Activated CD8-positive, alpha-beta memory T cell treated with anti-CD3 and anti-CD28 coated beads, Interleukin-2, amount 10 ng/mL, durations not matched to agents 7 days and 5 days (primary cell): ENCODE measurements around the gene NKX6-2. TPM values are rescaled to one million over a fixed set of nuclear protein-coding genes. Genes with fewer than 3 reads are reported as not detected.

Experiments
- ATAC-seq: fragments of 150-1000 bp; cut with Tn5 transposase; one replicate; pipeline ENCODE4 v1.10.0; 2021; ENCODE audit warnings: moderate library complexity
- CTCF ChIA-PET: fragments of 350-600 bp; sonication (Branson Sonifier 250); formaldehyde crosslinking; loops from one replicate; lab custom pipeline; 2021; ENCODE audit warnings: antibody characterized with exemption; lab: Charles Lee
- DNase-seq: peaks from one replicate; pipeline ENCODE4 v3.0.0-alpha.2; 2020
- H3K27ac Mint-ChIP-seq: one replicate; pipeline ENCODE4 v1.8.0; 2021; ENCODE audit warnings: mild to moderate bottlenecking, mixed read lengths
- H3K27me3 Mint-ChIP-seq: one replicate; pipeline ENCODE4 v1.8.0; 2021; ENCODE audit warnings: mixed read lengths
- H3K36me3 Mint-ChIP-seq: one replicate; pipeline ENCODE4 v1.8.0; 2021; ENCODE audit warnings: mild to moderate bottlenecking, mixed read lengths
- H3K4me1 Mint-ChIP-seq: one replicate; pipeline ENCODE4 v1.8.0; 2021; ENCODE audit warnings: mixed read lengths
- H3K4me3 Mint-ChIP-seq: one replicate; pipeline ENCODE4 v1.8.0; 2021; ENCODE audit warnings: mild to moderate bottlenecking, moderate library complexity, mixed read lengths
- H3K9me3 Mint-ChIP-seq: one replicate; pipeline ENCODE4 v1.8.0; 2022; ENCODE audit warnings: low read depth, mixed read lengths
- total RNA-seq, 2 experiments: library from RNA; stranded (reverse); gene quantifications; one replicate each; pipeline ENCODE4 v1.2.3, GENCODE V29; 2021

Gene NKX6-2
- total RNA-seq, 2 experiments from 2014 or later = not detected

- no peak for ATAC-seq
- peaks cover 2% of the 10 kb centered on the region for H3K36me3 Mint-ChIP-seq
- H3K9me3 Mint-ChIP-seq = no peaks in the 10 kb centered on the region
- DNase-seq = no peak
- H3K4me3 Mint-ChIP-seq = no peak overlapping the region
- H3K4me1 Mint-ChIP-seq = peaks cover 3% of the 10 kb centered on the region
- peaks cover 32% of the 10 kb centered on the region for H3K27me3 Mint-ChIP-seq
- CTCF ChIA-PET = no interaction called here
- H3K27ac Mint-ChIP-seq = no peak overlapping the region
Observed at GRCh38 chr10:132786884-132787494, 1.0 kb upstream of the NKX6-2 start.

- ATAC-seq = no peak
- H3K36me3 Mint-ChIP-seq = peaks cover 2% of the 10 kb centered on the region
- no peak overlapping the region for H3K27ac Mint-ChIP-seq
- CTCF ChIA-PET = no interaction called here
- H3K9me3 Mint-ChIP-seq = no peaks in the 10 kb centered on the region
- no peak overlapping the region for H3K4me3 Mint-ChIP-seq
- DNase-seq = no peak
- H3K4me1 Mint-ChIP-seq = peaks cover 3% of the 10 kb centered on the region
- H3K27me3 Mint-ChIP-seq = peaks cover 32% of the 10 kb centered on the region
Observed at GRCh38 chr10:132786476-132786883, 533 bp upstream of the NKX6-2 start.

GRCh38 chr10:132784866-132785722, 853 bp downstream of the NKX6-2 start:
- no peak for ATAC-seq

GRCh38 chr10:132783940-132784865, 1.7 kb downstream of the NKX6-2 start:
- peaks cover 28% of the 10 kb centered on the region for H3K27me3 Mint-ChIP-seq
- DNase-seq (no peak), ATAC-seq (no peak)
- H3K4me1 Mint-ChIP-seq = peaks cover 3% of the 10 kb centered on the region
- H3K4me3 Mint-ChIP-seq = no peak overlapping the region
- CTCF ChIA-PET = no interaction called here
- H3K9me3 Mint-ChIP-seq = no peaks in the 10 kb centered on the region
- H3K27ac Mint-ChIP-seq = no peak overlapping the region
- H3K36me3 Mint-ChIP-seq = peaks cover 2% of the 10 kb centered on the region

More at GRCh38 chr10:132784866-132785722, 853 bp downstream of the NKX6-2 start:
- Mint-ChIP-seq H3K27ac (no peak overlapping the region), H3K36me3 (peaks cover 2% of the 10 kb centered on the region), H3K4me1 (peaks cover 3% of the 10 kb centered on the region), H3K4me3 (no peak overlapping the region), H3K9me3 (no peaks in the 10 kb centered on the region), H3K27me3 (peaks cover 32% of the 10 kb centered on the region)
- CTCF ChIA-PET = no interaction called here
- no peak for DNase-seq

- H3K36me3 Mint-ChIP-seq = peaks cover 2% of the 10 kb centered on the region
- peaks cover 24% of the 10 kb centered on the region for H3K27me3 Mint-ChIP-seq
- no peak for DNase-seq
- H3K9me3 Mint-ChIP-seq = no peaks in the 10 kb centered on the region
- ATAC-seq = no peak
- CTCF ChIA-PET = no interaction called here
- H3K27ac Mint-ChIP-seq = peak overlapping the region; percentile 61
- H3K4me3 Mint-ChIP-seq = no peak overlapping the region
- peaks cover 3% of the 10 kb centered on the region for H3K4me1 Mint-ChIP-seq
Observed at GRCh38 chr10:132783165-132783939, 2.6 kb downstream of the NKX6-2 start.

GRCh38 chr10:132781556-132781955, 4.4 kb downstream of the NKX6-2 start:
- no peaks in the 10 kb centered on the region for H3K9me3 Mint-ChIP-seq
- H3K4me3 Mint-ChIP-seq = no peak overlapping the region
- DNase-seq (no peak), ATAC-seq (no peak)
- peaks cover 21% of the 10 kb centered on the region for H3K27me3 Mint-ChIP-seq
- H3K36me3 Mint-ChIP-seq = peaks cover 2% of the 10 kb centered on the region
- no peak overlapping the region for H3K27ac Mint-ChIP-seq
- CTCF ChIA-PET = no interaction called here
- peaks cover 3% of the 10 kb centered on the region for H3K4me1 Mint-ChIP-seq

- no peak for ATAC-seq
- CTCF ChIA-PET = no interaction called here
Observed at GRCh38 chr10:132780356-132780755, 5.6 kb downstream of the NKX6-2 start.

GRCh38 chr10:132779549-132780294, 6.2 kb downstream of the NKX6-2 start:
- CTCF ChIA-PET = no interaction called here

More at GRCh38 chr10:132780356-132780755, 5.6 kb downstream of the NKX6-2 start:
- DNase-seq = no peak
- Mint-ChIP-seq H3K36me3 (peaks cover 2% of the 10 kb centered on the region), H3K4me1 (peaks cover 2% of the 10 kb centered on the region), H3K27ac (no peak overlapping the region), H3K4me3 (no peak overlapping the region), H3K27me3 (peaks cover 18% of the 10 kb centered on the region), H3K9me3 (no peaks in the 10 kb centered on the region)

GRCh38 chr10:132777441-132777840, 8.5 kb downstream of the NKX6-2 start:
- Mint-ChIP-seq H3K9me3 (no peaks in the 10 kb centered on the region), H3K27me3 (no peaks in the 10 kb centered on the region), H3K27ac (no peak overlapping the region), H3K36me3 (peaks cover 2% of the 10 kb centered on the region), H3K4me3 (no peak overlapping the region), H3K4me1 (no peaks in the 10 kb centered on the region)
- ATAC-seq = no peak
- CTCF ChIA-PET = no interaction called here
- no peak for DNase-seq

More at GRCh38 chr10:132779549-132780294, 6.2 kb downstream of the NKX6-2 start:
- DNase-seq = no peak
- no peak overlapping the region for H3K27ac Mint-ChIP-seq
- no peak for ATAC-seq
- peaks cover 2% of the 10 kb centered on the region for H3K36me3 Mint-ChIP-seq
- H3K9me3 Mint-ChIP-seq = no peaks in the 10 kb centered on the region
- H3K27me3 Mint-ChIP-seq = peaks cover 16% of the 10 kb centered on the region
- H3K4me3 Mint-ChIP-seq = no peak overlapping the region
- H3K4me1 Mint-ChIP-seq = peaks cover 2% of the 10 kb centered on the region

- Mint-ChIP-seq H3K9me3 (no peaks in the 10 kb centered on the region), H3K4me3 (no peak overlapping the region), H3K27me3 (no peaks in the 10 kb centered on the region), H3K4me1 (no peaks in the 10 kb centered on the region), H3K36me3 (peaks cover 2% of the 10 kb centered on the region), H3K27ac (no peak overlapping the region)
- no peak for ATAC-seq
- no peak for DNase-seq
- CTCF ChIA-PET = no interaction called here
Observed at GRCh38 chr10:132776821-132777220, 9.1 kb downstream of the NKX6-2 start.

GRCh38 chr10:132776186-132776585, 9.8 kb downstream of the NKX6-2 start:
- DNase-seq = no peak
- CTCF ChIA-PET = no interaction called here
- Mint-ChIP-seq H3K27ac (no peak overlapping the region), H3K27me3 (no peaks in the 10 kb centered on the region), H3K9me3 (no peaks in the 10 kb centered on the region), H3K4me1 (no peaks in the 10 kb centered on the region), H3K36me3 (peaks cover 2% of the 10 kb centered on the region), H3K4me3 (no peak overlapping the region)
- no peak for ATAC-seq
